HEK293T (cell line): Measurements from ENCODE around the gene KCNK10.

Experiments used
- ELF4 ChIP-seq: fragments of 450-650 bp; IDR thresholded peaks from 2 replicates; pipeline ENCODE4 v1.6.1; 2017; ENCODE audit warnings: antibody characterized with exemption
- FOXK2 ChIP-seq: fragments of 450-650 bp; IDR thresholded peaks from 2 replicates; pipeline ENCODE4 v1.6.1; 2016; ENCODE audit warnings: mild to moderate bottlenecking
- FOXM1 ChIP-seq: fragments of 450-650 bp; IDR thresholded peaks from 2 replicates; pipeline ENCODE4 v1.6.1; 2017; ENCODE audit warnings: mild to moderate bottlenecking, borderline replicate concordance
- SP1 ChIP-seq: fragments of 450-650 bp; IDR thresholded peaks from 2 replicates; pipeline ENCODE4 v1.6.1; 2017
- SUZ12 ChIP-seq: fragments of 450-650 bp; IDR thresholded peaks from 2 replicates; pipeline ENCODE4 v1.6.1; 2016; ENCODE audit warnings: mild to moderate bottlenecking
- ZNF384 ChIP-seq: fragments of 450-650 bp; IDR thresholded peaks from 2 replicates; pipeline ENCODE4 v1.6.1; 2016

DNA sequence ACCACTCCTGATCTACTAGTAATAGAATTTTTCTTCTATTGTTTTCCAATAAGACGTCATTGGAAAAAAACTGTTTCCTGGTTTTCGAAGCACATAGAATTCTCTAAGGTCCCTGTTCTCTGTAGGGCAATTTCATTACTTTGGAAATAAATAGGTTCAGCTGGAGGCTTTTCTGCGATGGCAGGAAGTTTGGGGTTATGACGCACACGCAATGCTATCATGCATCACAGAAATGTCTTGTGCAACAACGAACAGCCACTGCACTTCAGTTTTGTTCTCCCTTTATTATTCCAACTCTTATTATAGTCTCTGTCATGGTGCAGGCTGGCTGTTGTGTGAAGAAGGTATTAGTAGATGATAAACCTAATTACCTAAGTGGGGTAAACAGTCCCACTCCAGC is 59.0 kb downstream of the KCNK10 start:
- no peak for TF ChIP-seq SP1
- no peak for TF ChIP-seq ELF4
- TF ChIP-seq FOXM1: no peak
- TF ChIP-seq FOXK2: no peak
- TF ChIP-seq SUZ12: no peak
- no peak for TF ChIP-seq ZNF384
